ENCODE measurements around the gene PTGDR2. TPM values are rescaled to one million over a fixed set of nuclear protein-coding genes. Genes with fewer than 3 reads are reported as not detected.
A peak's percentile ranks its signal among the peaks of the same experiment; 100 is the strongest.

Gene PTGDR2
- total RNA-seq, 8 experiments from 2014 or later = 0.27 to 4.6 (median 0.42) TPM

- H3K27ac ChIP-seq = no peak overlapping the region
- ATAC-seq (replicated peaks in 6 of 8) = no peak
- 46 to 92% (median 90%) methylated on average over 2 of the region's 7 CpGs; no CpG with 5 or more reads in 7 of the 10 experiments for WGBS, 10 experiments
- no peak overlapping the region for H3K4me3 ChIP-seq
- peaks cover 0 to 4% of the 10 kb centered on the region in 2 donors for H3K4me1 ChIP-seq (replicated peaks in 1 of 2)
- in situ Hi-C loops (cut with MboI; ENCODE audit: low pct_unique_long_range_greater_than_20kb in 2 of 9, low sequenced_read_pairs in 9 of 9, unreplicated experiment in 9 of 9) = no loop called here
Observed at GRCh38 chr11:60860943-60861342, 5.2 kb upstream of the PTGDR2 start.

- H3K27ac ChIP-seq = no peak overlapping the region
Observed at GRCh38 chr11:60859616-60860250, 4.0 kb upstream of the PTGDR2 start.

GRCh38 chr11:60858731-60859464 is 3.1 kb upstream of the PTGDR2 start:
- WGBS, 10 experiments = 60 to 100% (median 82%) methylated on average over 1 to 2 of the region's 4 CpGs; no CpG with 5 or more reads in 4 of the 10 experiments
- Histone ChIP-seq H3K4me1 (replicated peaks in 1 of 2) (peaks cover 7 to 8% of the 10 kb centered on the region in 2 donors), H3K27ac (no peak overlapping the region), H3K4me3 (no peak overlapping the region)
- ATAC-seq (replicated peaks in 6 of 8) = no peak
- in situ Hi-C loops (cut with MboI; ENCODE audit: low pct_unique_long_range_greater_than_20kb in 2 of 9, low sequenced_read_pairs in 9 of 9, unreplicated experiment in 9 of 9) = no loop called here

More at GRCh38 chr11:60859616-60860250, 4.0 kb upstream of the PTGDR2 start:
- no peak for ATAC-seq (replicated peaks in 6 of 8)
- H3K4me3 ChIP-seq = no peak overlapping the region
- H3K4me1 ChIP-seq (replicated peaks in 1 of 2) = peaks cover 7 to 8% of the 10 kb centered on the region in 2 donors
- in situ Hi-C loops (cut with MboI; ENCODE audit: low pct_unique_long_range_greater_than_20kb in 2 of 9, low sequenced_read_pairs in 9 of 9, unreplicated experiment in 9 of 9) = no loop called here
- 40 to 100% (median 89%) methylated on average over 1 to 7 of the region's 15 CpGs; no CpG with 5 or more reads in 2 of the 10 experiments for WGBS, 10 experiments

GRCh38 chr11:60858236-60858635 is 2.5 kb upstream of the PTGDR2 start:
- no peak for ATAC-seq (replicated peaks in 6 of 8)
- H3K4me3 ChIP-seq = no peak overlapping the region
- no peak overlapping the region for H3K27ac ChIP-seq
- in situ Hi-C loops (cut with MboI; ENCODE audit: low pct_unique_long_range_greater_than_20kb in 2 of 9, low sequenced_read_pairs in 9 of 9, unreplicated experiment in 9 of 9) = no loop called here
- H3K4me1 ChIP-seq (replicated peaks in 1 of 2) = peaks cover 7 to 8% of the 10 kb centered on the region in 2 donors
- 20 to 100% (median 88%) methylated on average over 1 to 6 of the region's 8 CpGs; no CpG with 5 or more reads in 1 of the 10 experiments for WGBS, 10 experiments

GRCh38 chr11:60857378-60858232 is 1.9 kb upstream of the PTGDR2 start:
- Histone ChIP-seq H3K27ac (no peak overlapping the region), H3K4me3 (no peak overlapping the region), H3K4me1 (replicated peaks in 1 of 2) (peaks cover 7 to 8% of the 10 kb centered on the region in 2 donors)
- WGBS, 10 experiments = 44 to 95% (median 83%) methylated on average over 1 to 5 of the region's 5 CpGs; no CpG with 5 or more reads in 3 of the 10 experiments
- in situ Hi-C loops (cut with MboI; ENCODE audit: low pct_unique_long_range_greater_than_20kb in 2 of 9, low sequenced_read_pairs in 9 of 9, unreplicated experiment in 9 of 9) = no loop called here
- no peak for ATAC-seq (replicated peaks in 6 of 8)

GRCh38 chr11:60854847-60855725 is 664 bp downstream of the PTGDR2 start:
- Histone ChIP-seq H3K4me1 (replicated peaks in 1 of 2) (peaks cover 7 to 8% of the 10 kb centered on the region in 2 donors), H3K27ac (peak overlapping the region in 1 of 2 donors; percentile 28), H3K4me3 (no peak overlapping the region)
- ATAC-seq (replicated peaks in 6 of 8) = peak in 5 of 8 experiments; percentile 15 to 48 (median 27)
- WGBS, 10 experiments = 0 to 83% (median 56%) methylated on average over 1 to 6 of the region's 8 CpGs; no CpG with 5 or more reads in 4 of the 10 experiments
- in situ Hi-C loops (cut with MboI; ENCODE audit: low pct_unique_long_range_greater_than_20kb in 2 of 9, low sequenced_read_pairs in 9 of 9, unreplicated experiment in 9 of 9) = no loop called here

GRCh38 chr11:60854140-60854846 is 1.5 kb downstream of the PTGDR2 start:
- in situ Hi-C loops (cut with MboI; ENCODE audit: low pct_unique_long_range_greater_than_20kb in 2 of 9, low sequenced_read_pairs in 9 of 9, unreplicated experiment in 9 of 9) = no loop called here
- Histone ChIP-seq H3K4me3 (no peak overlapping the region), H3K27ac (no peak overlapping the region), H3K4me1 (replicated peaks in 1 of 2) (peaks cover 7 to 8% of the 10 kb centered on the region in 2 donors)
- WGBS, 10 experiments = 75 to 100% (median 100%) methylated on average over 1 to 5 of the region's 8 CpGs; no CpG with 5 or more reads in 6 of the 10 experiments
- ATAC-seq (replicated peaks in 6 of 8) = no peak

GRCh38 chr11:60852982-60853950 is 2.5 kb downstream of the PTGDR2 start:
- H3K27ac ChIP-seq = no peak overlapping the region
- no peak for ATAC-seq (replicated peaks in 6 of 8)
- H3K4me1 ChIP-seq (replicated peaks in 1 of 2) = peaks cover 7 to 8% of the 10 kb centered on the region in 2 donors
- in situ Hi-C loops (cut with MboI; ENCODE audit: low pct_unique_long_range_greater_than_20kb in 2 of 9, low sequenced_read_pairs in 9 of 9, unreplicated experiment in 9 of 9) = no loop called here
- no peak overlapping the region for H3K4me3 ChIP-seq
- WGBS, 10 experiments = 47 to 100% (median 96%) methylated on average over 1 to 26 of the region's 68 CpGs; no CpG with 5 or more reads in 1 of the 10 experiments

GRCh38 chr11:60852117-60852981 is 3.4 kb downstream of the PTGDR2 start:
- H3K4me1 ChIP-seq (replicated peaks in 1 of 2) = peaks cover 7 to 8% of the 10 kb centered on the region in 2 donors
- in situ Hi-C loops (cut with MboI; ENCODE audit: low pct_unique_long_range_greater_than_20kb in 2 of 9, low sequenced_read_pairs in 9 of 9, unreplicated experiment in 9 of 9) = no loop called here
- peak in 1 of 8 experiments; percentile 17 for ATAC-seq (replicated peaks in 6 of 8)
- H3K4me3 ChIP-seq = no peak overlapping the region
- H3K27ac ChIP-seq = no peak overlapping the region
- WGBS, 10 experiments = 41 to 100% (median 70%) methylated on average over 3 to 17 of the region's 78 CpGs; no CpG with 5 or more reads in 5 of the 10 experiments

Data from motor neuron (in vitro differentiated cells).